GM12801 (cell line): Measurements from ENCODE around the gene PCSK7.

Experiments
- TF ChIP-seq, protein P1 (sequence below): IDR thresholded peaks from one replicate; pipeline ENCODE4 v1.5.1; 2011; ENCODE audit warnings: control low read depth; ENCODE audit not compliant: insufficient read length; ENCODE audit errors: extremely low read depth

The PCSK7 gene

DNA sequence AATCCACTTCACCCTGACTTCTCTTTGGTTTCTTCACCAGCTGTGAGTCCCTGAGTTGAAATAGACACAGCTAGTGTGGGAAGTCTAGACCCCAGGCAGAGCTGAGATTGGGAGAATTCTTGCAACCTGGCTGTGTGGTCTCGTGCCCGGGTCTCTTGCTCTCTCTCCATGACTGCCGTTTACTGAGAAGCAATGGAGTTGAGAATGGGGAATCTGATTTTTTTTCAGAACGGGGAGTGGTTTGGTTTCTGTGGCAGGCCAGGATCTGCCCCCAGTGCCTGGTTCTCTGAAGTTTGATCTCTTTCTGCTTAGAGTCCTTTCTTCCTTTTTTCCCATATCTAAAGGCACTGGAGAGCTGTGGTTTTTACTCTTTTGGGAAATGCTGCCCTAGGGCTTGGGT lies 51.9 kb downstream of the PCSK7 start:
- TF ChIP-seq, protein P1, sequence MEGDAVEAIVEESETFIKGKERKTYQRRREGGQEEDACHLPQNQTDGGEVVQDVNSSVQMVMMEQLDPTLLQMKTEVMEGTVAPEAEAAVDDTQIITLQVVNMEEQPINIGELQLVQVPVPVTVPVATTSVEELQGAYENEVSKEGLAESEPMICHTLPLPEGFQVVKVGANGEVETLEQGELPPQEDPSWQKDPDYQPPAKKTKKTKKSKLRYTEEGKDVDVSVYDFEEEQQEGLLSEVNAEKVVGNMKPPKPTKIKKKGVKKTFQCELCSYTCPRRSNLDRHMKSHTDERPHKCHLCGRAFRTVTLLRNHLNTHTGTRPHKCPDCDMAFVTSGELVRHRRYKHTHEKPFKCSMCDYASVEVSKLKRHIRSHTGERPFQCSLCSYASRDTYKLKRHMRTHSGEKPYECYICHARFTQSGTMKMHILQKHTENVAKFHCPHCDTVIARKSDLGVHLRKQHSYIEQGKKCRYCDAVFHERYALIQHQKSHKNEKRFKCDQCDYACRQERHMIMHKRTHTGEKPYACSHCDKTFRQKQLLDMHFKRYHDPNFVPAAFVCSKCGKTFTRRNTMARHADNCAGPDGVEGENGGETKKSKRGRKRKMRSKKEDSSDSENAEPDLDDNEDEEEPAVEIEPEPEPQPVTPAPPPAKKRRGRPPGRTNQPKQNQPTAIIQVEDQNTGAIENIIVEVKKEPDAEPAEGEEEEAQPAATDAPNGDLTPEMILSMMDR, result no peak

DNA sequence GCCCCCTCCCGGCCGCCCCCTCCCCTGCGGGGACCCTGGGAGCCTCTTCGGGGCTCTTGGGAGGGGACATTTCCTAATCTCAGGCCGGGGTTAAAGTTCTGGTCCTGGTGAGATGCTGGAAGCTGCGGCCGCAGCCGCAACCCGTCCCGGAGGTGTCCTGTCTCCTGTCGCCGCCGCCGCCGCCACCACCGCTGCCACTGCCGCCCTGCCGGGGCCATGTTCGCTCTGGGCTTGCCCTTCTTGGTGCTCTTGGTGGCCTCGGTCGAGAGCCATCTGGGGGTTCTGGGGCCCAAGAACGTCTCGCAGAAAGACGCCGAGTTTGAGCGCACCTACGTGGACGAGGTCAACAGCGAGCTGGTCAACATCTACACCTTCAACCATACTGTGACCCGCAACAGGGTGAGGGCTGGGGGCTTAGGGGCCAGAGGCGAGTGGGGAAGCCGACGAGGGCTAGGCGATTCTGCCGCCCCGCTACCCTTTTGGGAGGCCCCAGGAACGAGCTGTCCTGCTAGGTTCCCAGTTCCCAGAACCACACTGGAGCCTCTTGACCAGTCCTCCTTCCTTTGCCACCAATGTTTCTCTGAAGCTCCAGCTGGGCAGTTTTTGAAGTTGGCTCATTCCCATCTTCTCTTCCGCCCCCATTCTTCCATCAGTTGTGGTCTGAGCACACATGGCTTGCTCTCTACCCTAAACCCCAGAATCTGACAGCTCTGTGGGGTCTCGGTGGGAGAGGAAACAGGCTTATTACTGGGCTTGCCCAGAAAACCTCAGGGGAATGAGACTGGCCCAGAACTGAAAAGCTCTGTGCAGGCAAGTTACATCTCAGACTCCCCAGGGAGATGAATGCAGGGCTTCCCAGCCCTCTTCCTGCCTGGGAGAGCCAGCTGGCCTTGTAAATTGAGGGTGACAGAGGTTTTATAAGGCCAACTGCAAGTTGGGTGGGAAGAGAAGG lies 52.5 kb downstream of the PCSK7 start:
- TF ChIP-seq, protein P1, result no peak

DNA sequence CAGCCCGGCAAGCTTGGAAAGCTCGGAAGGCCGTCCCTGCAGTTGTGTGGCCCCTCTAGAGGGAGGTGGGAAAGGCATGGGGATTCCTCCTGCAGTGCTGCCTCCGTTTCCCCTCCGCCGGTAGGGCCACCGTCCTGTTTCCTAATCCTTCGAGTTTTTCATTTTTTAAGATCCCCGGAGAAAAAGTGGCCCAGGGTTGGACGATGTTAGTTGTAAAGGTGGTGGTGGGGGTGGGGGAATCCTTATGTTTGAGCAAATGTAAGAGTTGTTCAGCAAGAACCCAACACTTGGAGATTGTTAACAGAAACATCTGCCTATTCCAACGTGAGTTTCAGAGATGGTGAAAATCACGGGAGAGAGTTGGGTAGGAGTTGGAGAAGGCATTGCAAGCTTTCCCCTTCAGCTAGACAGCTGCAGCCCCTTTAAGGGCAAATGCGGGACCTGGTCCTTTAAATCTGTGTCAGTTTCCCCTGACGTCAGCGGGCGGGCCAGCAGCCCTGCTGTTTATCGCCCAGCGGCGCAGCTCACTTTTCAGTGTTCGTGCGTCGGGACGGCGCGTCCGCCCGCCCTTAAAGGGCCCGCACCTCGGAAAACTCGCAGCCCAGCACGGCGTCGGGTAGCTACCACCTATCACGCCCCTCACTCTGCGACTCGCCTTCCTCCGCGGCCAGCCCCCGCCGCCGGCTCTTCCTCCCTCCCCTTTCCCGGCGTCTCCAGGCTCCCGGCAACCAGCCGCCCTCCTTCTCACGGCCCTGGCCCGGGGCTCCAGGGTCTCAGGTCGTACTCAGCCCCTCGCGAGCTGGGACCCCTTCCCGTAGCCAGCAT lies 53.5 kb downstream of the PCSK7 start, which contains the start of gene SIDT2:
Gene SIDT2 (plus strand): TSS at position 534 of the 825 bp plus-strand sequence. CDS start 521 bp downstream, outside the sequence.
- TF ChIP-seq, protein P1, result no peak

DNA sequence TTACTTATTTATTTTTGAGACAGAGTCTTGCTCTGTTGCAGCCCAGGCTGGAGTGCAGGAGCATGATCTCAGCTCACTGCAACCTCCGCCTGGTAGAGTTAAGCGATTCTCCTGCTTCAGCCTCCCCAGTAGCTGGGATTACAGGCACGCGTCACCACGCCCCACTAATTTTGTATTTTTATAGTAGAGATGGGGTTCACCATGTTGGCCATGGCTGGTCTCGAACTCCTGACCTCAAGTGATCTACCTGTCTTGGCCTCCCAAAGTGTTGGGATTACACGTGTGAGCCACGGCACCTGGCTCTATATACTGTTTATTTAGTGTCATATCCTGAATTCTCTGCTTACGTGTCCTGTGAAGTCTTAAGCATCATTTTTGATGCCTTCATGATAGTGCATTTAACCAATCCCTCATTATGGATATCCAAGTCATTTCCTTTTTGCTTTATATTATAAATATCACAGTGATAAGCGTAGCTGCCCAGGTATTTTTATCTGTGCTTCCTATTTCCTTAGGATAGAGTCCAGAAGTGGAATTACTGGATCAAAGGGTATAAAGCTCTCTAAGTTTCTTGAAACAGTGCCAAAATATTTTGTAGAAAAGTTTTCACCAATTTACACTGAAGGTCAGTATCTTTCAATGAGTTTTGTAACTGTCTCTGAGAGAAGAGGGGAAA lies 54.2 kb downstream of the PCSK7 start:
- TF ChIP-seq, protein P1, result no peak

DNA sequence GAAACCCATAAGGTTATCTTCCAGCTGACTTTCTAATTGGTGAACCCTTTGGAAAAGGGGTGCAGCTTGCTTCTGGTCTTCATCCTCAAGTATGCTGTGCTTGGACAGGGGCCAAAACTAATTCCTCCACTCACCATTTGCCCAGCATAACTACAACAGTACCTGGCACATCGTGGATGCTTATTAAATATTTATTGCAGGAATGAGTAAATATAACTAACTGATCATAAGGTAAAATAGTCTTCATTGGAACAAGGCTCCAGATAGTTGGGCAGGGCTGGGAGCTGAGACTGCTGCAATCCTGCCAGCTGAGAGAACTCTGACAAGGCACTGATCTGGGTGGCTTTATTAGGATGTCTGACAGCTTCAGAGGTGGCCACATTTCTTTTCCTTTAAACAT lies 55.7 kb downstream of the PCSK7 start:
- TF ChIP-seq, protein P1, result no peak

DNA sequence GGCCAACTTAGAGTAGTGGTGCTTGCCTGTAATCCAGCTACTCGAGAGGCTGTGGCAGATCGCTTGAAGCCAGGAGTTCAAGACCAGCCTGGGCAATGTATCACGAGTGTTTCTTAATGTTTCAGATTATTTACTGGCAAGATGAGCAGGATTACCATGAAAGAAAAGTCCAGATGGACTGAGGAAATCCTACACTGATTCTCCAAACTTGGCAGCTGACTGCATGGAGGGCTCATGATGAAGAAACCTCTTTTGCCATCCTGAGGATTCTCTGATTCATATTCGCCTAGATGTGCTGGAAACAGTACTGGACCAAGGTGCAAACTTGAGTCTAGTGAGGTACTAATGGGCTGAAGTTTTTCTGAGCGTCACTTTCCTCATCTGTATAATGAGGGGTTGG lies 56.1 kb downstream of the PCSK7 start:
- TF ChIP-seq, protein P1, result no peak

DNA sequence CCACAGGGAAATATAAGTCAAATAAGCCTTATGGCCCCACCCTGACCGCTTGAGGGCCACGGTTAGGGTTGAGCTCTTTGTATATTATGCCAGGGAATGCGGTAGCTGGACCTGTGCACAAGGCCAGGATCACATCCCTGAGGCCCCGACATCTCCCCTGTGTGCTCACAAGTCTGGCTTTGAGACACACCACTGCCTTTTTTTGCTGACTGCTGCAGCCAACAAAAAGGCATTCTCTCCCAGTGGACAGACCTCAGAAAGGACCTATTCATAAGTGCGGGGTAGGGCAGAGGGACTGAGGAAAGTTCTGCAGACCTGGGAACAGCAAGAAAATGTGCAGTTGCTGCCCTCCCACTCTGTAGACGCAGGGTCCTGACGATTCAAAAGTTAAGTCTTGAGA lies 56.8 kb downstream of the PCSK7 start:
- TF ChIP-seq, protein P1, result no peak
